Measurements from ENCODE around the gene LRRC41.
"Not testable (repeated sequence)": the region's sequence is repeated elsewhere in the genome, so short reads cannot be mapped to it uniquely, and the experiment has no call there.

LRRC41 gene

GRCh38 chr1:46328182-46328581, 24.8 kb upstream of the LRRC41 start:
- not testable (repeated sequence) for FAIRE-seq; DNase-seq (ENCODE audit: low spot score)

GRCh38 chr1:46325285-46326076, 22.1 kb upstream of the LRRC41 start:
- not testable (repeated sequence) for DNase-seq (ENCODE audit: low spot score); FAIRE-seq

DNA sequence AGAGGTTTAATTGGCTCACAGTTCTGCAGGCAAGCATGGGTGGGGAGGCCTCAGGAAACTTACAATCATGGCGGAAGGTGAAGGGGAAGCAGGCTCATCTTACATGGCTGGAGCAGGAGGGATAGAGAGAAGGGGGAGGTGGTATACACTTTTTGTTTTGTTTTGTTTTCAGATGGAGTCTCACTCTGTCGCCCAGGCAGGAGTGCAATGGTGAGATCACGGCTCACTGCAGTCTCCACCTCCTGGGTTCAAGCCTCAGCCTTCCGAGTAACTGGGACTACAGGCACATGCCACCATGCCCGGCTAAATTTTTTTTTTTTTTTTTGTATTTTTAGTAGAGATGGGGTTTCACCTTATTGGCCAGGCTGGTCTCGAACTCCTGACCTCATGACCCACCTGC, 18.8 kb upstream of the LRRC41 start:
- DNase-seq (ENCODE audit: low spot score); FAIRE-seq: not testable (repeated sequence)

DNA sequence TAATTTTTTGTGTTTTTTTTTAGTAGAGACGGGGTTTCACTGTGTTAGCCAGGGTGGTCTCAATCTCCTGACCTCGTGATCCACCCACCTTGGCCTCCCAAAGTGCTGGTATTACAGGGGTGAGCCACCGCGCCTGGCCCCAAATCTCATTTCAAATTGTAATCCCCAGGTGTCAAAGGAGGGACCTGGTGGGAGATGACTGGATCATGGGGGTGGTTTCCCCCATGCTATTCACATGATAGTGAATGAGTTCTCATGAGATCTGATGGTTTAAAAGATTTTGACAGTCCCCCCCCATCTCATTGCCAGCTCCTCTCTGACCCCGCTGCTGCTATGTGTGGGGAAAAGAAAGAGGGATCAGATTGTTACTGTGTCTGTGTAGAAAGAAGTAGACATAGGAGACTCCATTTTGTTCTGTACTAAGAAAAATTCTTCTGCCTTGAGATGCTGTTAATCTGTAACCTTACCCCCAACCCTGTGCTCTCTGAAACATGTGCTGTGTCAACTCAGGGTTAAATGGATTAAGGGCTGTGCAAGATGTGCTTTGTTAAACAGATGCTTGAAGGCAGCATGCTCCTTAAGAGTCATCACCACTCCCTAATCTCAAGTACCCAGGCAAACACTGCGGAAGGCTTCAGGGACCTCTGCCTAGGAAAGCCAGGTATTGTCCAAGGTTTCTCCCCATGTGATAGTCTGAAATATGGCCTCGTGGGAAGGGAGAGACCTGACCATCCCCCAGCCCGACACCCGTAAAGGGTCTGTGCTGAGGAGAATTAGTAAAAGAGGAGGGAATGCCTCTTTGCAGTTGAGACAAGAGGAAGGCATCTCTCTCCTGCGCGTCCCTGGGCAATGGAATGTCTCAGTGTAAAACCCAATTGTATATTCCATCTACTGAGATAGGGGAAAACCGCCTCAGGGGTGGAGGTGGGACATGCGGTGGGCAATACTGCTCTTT, 16.8 kb upstream of the LRRC41 start:
- FAIRE-seq, result not testable (repeated sequence)

GRCh38 chr1:46319301-46319700, 15.9 kb upstream of the LRRC41 start:
- not testable (repeated sequence) for FAIRE-seq; DNase-seq (ENCODE audit: low spot score)

More for the DNA sequence above, 16.8 kb upstream of the LRRC41 start:
- not testable (repeated sequence) for DNase-seq (ENCODE audit: low spot score)

DNA sequence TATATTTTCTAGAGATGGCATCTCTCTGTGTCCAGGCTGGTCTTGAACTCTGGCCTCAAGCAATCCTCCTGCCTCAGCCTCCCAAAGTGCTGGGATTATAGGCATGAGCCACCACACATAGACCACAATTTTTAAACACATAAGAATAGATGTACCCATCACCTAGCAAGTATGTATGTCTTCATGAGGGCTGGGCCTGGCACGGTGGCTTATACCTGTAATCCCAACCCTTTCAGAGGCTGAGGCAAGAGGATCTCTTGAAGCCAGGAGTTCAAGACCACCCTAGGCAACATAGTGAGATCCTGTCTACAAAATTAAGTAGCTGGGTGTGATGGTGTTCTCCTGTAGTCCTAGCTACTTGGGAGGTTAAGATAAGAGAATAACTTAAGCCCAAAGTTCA, 13.9 kb upstream of the LRRC41 start:
- DNase-seq (ENCODE audit: low spot score) (no peak), FAIRE-seq (no peak)

DNA sequence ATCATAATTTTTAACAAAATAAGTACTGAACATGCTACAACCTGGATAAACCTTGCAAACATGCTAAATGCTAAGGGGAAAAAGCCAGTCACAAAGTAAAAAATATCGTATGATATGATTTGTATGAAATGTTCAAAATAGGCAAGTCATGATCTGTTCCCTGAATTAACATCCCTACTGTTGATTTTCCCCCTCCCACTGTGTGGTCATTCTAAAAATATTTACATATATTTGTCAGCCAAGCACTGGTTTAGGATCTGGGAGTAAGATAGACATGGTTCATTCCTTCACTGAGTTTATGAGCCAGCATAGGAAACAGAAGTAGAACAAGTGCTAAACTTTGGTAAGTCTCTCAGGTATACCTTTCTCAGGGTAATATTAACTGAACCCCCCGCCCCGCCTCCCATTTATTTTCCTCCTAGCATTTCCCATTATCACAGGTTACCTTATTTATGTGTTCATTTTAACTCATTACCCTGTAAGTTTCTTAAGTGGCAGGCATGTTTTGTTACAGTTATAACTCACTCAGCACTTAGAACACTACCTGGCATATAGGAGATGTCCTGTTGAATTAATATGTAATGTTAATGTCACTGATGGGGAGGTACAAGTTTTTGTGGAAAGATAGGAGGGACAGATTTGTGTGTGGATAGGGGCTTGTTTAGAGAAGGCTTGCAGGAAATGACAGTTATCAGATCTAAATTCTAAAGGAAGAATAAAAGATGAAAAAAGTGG, 12.4 kb upstream of the LRRC41 start:
- no peak for FAIRE-seq
- DNase-seq (ENCODE audit: low spot score), result no peak

DNA sequence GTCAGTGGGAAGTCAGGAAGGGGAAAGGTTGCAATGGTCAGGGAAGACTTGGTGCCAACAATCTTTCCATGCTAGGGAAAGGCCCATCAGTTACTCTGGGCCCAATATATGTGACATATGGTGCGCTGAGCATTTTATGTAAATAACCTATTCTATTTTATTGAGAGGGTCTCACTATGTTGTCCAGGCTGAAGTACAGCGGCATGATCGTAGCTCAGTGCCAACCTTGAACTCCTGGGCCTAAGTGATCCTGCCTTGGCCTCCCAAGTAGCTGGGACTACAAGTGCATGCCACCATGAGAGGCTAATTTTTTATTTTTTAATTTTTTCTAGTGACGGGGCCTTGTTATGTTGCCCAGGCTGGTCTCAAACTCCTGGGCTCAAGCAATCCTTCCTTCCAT, 6.9 kb upstream of the LRRC41 start:
- DNase-seq (ENCODE audit: low spot score) (no peak), FAIRE-seq (no peak)

GRCh38 chr1:46309401-46310159, 6.2 kb upstream of the LRRC41 start:
- no peak for DNase-seq (ENCODE audit: low spot score)
- no peak for FAIRE-seq

- DNase-seq (ENCODE audit: low spot score) (no peak), FAIRE-seq (no peak)
Observed at GRCh38 chr1:46306159-46306530, 2.7 kb upstream of the LRRC41 start.

DNA sequence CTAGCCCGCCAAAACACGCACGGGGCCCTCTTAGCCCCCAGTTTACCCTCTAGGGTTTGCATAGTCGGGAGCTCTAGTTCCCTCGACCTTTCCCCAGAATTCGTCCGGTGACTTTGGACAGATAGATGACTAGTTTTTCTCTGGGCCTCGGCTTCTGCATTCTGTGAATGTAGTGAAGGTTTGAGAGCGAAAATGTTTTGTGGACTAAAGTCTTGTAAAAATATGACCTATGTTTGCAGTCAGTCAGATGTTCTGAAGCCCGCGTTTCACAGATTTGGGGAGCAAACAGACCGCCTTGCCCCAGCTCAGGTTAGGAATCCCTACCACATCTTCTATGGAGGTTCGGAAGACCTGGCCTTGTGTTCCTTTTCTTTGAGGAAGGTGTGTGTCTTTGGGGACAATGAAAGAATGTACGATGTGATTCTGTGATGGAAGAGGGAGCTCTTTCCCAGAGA, 483 bp upstream of the LRRC41 start:
- DNase-seq (ENCODE audit: low spot score) (no peak), FAIRE-seq (no peak)

DNA sequence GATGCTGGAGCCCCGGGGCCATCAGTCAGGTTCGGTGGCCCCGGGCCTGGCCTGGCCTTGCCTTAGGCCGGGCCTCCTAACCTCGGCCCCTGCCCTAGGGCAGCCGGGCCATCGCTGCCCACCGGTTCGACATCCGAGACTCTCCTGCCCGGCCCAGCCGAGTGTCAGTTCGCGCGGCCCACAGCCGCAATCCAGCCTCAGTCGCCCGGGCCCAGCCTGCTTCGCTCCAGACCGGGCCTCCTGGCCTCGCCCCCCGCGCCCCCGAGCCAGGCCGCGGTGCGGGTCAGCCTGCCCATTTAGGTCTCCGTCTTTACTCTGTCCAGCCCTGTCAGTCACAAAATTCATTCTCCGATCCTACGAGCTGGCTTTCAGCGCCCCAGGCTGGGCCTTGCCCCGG, 777 bp downstream of the LRRC41 start:
- DNase-seq (ENCODE audit: low spot score), result peak; percentile 31
- no peak for FAIRE-seq

GRCh38 chr1:46301808-46302640, 1.4 kb downstream of the LRRC41 start:
- FAIRE-seq (no peak), DNase-seq (ENCODE audit: low spot score) (peak; percentile 58)

DNA sequence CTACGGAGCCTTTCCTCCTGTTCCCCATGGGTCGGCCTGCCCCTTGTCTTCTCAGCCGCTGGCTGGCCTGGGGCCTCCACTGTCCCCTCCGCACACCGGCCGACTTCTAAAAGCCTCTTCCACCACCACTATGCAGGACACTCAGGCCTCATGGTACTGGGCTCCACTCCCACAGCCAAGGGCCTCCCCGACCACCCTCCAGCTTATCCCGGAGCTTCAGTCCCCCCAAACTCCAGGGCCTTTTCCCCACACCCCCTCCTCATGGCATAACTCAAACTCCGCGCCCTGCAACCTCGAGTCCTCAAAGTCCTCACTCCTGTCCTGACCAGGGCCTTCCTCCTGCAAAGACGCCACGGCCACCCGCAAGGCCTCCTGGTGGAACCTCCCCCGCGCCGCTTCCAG, 2.0 kb downstream of the LRRC41 start:
- FAIRE-seq, result no peak
- no peak for DNase-seq (ENCODE audit: low spot score)

GRCh38 chr1:46300673-46301405, 2.6 kb downstream of the LRRC41 start:
- DNase-seq (ENCODE audit: low spot score) (no peak), FAIRE-seq (no peak)

- no peak for FAIRE-seq
- DNase-seq (ENCODE audit: low spot score), result no peak
Observed at GRCh38 chr1:46298387-46298786, 5.0 kb downstream of the LRRC41 start.

DNA sequence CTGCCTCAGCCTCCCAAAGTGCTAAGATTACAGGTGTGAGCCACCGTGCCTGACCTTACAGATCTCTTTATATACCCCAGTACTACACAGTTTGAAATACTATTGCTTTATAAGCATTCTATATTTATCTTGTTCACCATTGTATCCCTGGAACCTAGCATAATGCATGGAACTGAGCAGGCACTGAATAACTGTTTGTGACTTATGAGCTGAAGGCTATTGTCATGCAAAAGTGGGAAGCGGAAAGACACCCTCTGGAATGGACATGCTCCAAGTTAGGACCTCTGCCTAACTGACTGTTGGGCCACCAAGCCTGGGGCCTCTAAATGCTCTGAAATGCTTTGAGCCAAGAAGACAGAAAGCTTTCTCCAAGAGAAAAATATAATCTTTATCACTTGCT, 8.1 kb downstream of the LRRC41 start:
- FAIRE-seq, result no peak

GRCh38 chr1:46289976-46290375, 13.4 kb downstream of the LRRC41 start:
- DNase-seq (ENCODE audit: low spot score) (no peak), FAIRE-seq (no peak)

More for the DNA sequence above, 8.1 kb downstream of the LRRC41 start:
- DNase-seq (ENCODE audit: low spot score), result no peak

- FAIRE-seq (no peak), DNase-seq (ENCODE audit: low spot score) (no peak)
Observed at GRCh38 chr1:46289134-46289494, 14.3 kb downstream of the LRRC41 start.
